Measurements from ENCODE around the gene ZNF234.
"Not testable (repeated sequence)": the region's sequence is repeated elsewhere in the genome, so short reads cannot be mapped to it uniquely, and the experiment has no call there.

ZNF234 gene

GRCh38 chr19:44180968-44181367 lies 39.6 kb downstream of the ZNF234 start:
- DNase-seq (ENCODE audit: low read depth in 2 of 2): no peak

DNA sequence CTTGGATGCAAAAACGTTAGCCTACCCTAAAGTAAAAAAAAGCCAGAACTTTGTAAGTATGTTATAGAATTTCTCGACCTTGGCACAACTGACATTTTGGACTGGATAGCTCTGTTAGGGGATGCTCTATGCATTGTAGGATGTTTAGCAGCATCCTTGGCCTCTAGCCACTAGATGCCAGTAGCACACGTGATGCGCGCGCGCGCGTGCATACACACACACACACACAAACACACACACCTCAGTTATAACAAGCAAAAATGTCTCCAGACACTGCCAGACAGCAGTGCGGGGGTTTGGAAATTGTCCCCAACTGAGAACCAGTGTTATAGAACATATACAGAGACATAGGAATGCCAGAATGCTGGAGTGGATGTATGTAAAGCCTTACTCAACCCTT lies 40.8 kb downstream of the ZNF234 start:
- no peak for DNase-seq (ENCODE audit: low read depth in 2 of 2)

DNA sequence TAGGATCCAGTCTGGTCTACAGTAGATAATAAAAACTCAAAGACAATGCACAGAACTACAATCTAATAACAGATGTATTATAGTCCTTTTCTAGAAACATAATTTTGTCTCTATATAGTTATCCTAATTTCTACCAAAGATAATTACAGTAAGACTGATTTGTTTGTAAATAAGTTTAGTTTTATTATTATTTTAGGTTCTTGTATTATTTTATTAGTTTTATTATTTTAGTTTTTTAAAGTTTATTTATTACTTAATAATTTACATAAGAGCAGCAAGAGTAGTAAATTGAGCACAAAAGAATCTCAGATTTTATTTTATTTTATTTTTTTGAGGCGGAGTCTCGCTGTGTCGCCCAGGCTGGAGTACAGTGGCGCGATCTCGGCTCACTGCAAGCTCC lies 48.7 kb downstream of the ZNF234 start:
- no peak for DNase-seq (ENCODE audit: low read depth in 2 of 2)

- DNase-seq (ENCODE audit: low read depth in 2 of 2): no peak
Measured at GRCh38 chr19:44192127-44192526, 50.8 kb downstream of the ZNF234 start.

DNA sequence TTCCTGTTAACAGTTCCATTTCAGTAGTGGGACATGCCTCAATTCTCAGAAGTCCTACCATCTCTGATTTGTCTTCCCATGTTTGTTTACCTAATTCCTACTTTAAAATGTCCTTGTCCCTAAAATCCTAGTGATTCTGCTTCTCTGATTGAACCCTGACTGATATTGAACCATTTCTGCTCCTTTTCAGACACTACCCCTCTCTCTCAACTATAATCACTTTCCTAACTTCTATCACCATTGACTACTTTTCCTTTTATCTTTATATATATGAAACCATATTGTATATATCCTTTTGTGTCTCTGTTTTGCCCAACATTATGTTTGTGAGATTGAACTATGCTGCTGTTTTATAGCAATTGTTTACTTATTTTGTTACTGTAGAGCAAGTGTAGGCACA lies 55.4 kb downstream of the ZNF234 start:
- DNase-seq (ENCODE audit: low read depth in 2 of 2): no peak

- DNase-seq (ENCODE audit: low read depth in 2 of 2): no peak
Measured at GRCh38 chr19:44202470-44202869, 61.1 kb downstream of the ZNF234 start.

- no peak for DNase-seq (ENCODE audit: low read depth in 2 of 2)
Measured at GRCh38 chr19:44202974-44203373, 61.6 kb downstream of the ZNF234 start.

GRCh38 chr19:44203877-44204276 lies 62.5 kb downstream of the ZNF234 start:
- DNase-seq (ENCODE audit: low read depth in 2 of 2): not testable (repeated sequence)

DNA sequence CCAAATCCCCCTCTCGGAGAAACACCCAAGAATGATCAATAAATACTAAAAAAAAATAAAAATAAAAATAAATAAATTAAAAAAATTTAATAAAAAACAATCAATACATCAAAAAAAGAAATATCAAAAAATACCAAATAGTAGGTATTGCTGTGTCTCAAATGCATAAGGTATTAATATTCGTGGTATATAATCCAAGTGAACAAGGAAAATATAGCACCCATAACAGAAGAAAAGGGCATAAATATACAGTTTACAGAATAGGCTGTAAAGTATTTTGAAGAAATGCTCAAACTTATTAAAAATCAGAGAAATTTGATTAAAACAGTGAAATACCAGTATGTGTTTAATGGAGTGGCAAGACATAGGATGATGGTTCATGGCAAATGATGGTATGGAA lies 63.4 kb downstream of the ZNF234 start:
- DNase-seq (ENCODE audit: low read depth in 2 of 2): no peak

DNA sequence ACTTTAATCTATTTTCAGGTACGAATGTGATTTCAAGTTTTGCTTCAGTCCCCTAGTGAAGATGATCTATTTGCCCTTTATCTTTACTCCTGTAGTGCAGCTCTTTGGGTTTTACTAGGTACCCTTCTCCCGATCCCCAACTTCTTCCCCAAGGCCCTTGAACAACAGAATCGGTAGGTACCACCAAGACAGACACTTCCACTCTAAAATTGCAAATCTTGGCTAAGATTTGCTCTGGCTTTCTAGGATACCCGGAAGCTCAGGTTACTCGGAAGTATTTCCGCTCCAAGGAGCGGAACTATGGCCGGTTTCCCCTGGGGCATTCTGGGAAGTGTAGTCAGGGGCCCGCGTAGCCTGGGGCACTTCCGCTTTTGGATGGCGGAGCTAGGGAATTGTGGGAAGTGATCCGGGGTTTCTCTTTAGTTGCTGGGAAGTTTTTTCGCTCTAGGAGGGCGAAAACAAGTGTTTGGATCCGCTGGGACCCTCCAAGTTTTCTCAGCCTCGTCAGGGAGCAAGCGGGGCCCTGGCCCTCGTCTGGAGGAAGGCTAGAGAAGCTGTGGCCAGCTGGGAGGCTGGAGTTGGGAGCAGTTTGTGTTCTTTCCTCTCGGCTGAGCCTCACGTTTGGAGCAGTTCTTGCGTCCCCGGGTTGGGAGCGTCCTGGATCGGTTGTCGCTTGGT lies 65.9 kb downstream of the ZNF234 start:
- peak; percentile 66 to 70 for DNase-seq (ENCODE audit: low read depth in 2 of 2)

Data from stimulated activated CD4-positive, alpha-beta T cell treated with anti-CD3 and anti-CD28 coated beads, Interleukin-12 subunit alpha, Interleukin-12 subunit beta, amount 100 ng/mL, for 24 hours (primary cell).